Endothelial cell (in vitro differentiated cells): ENCODE data around the gene DNMT3A. TPM values are rescaled to one million over a fixed set of nuclear protein-coding genes. Genes with fewer than 3 reads are reported as not detected.
A peak's percentile ranks its signal among the peaks of the same experiment; 100 is the strongest.

Source experiments
- DNase-seq: peaks from one replicate; pipeline ENCODE4 v3.0.0; 2021; ENCODE audit warnings: low spot score
- H3K27ac Mint-ChIP-seq: one replicate; pipeline ENCODE4 v1.8.0; 2021; ENCODE audit warnings: mixed read lengths, inconsistent platforms; ENCODE audit not compliant: unreplicated experiment
- H3K27me3 Mint-ChIP-seq: one replicate; pipeline ENCODE4 v1.8.0; 2021; ENCODE audit warnings: mild to moderate bottlenecking, moderate library complexity, mixed read lengths, inconsistent platforms; ENCODE audit not compliant: unreplicated experiment
- H3K36me3 Mint-ChIP-seq: one replicate; pipeline ENCODE4 v1.8.0; 2021; ENCODE audit warnings: mild to moderate bottlenecking, low read depth, mixed read lengths, inconsistent platforms; ENCODE audit not compliant: unreplicated experiment
- H3K4me1 Mint-ChIP-seq: one replicate; pipeline ENCODE4 v1.8.0; 2021; ENCODE audit warnings: mild to moderate bottlenecking, mixed read lengths, inconsistent platforms; ENCODE audit not compliant: unreplicated experiment
- H3K4me3 Mint-ChIP-seq: one replicate; pipeline ENCODE4 v1.8.0; 2021; ENCODE audit warnings: mild to moderate bottlenecking, mixed read lengths, inconsistent platforms; ENCODE audit not compliant: unreplicated experiment
- H3K9me3 Mint-ChIP-seq: one replicate; pipeline ENCODE4 v1.8.0; 2021; ENCODE audit warnings: mixed read lengths, inconsistent platforms; ENCODE audit not compliant: unreplicated experiment
- CTCF ChIP-seq: fragments of 200-600 bp; sonication (generic); IDR thresholded peaks from one replicate; pipeline ENCODE4 v1.5.0; 2021; ENCODE audit warnings: antibody characterized with exemption; ENCODE audit not compliant: unreplicated experiment
- total RNA-seq: library from RNA; stranded (reverse); fragmentation: NEBNext Ultra II Directional; extraction: Animal tissue kit (Norgen Biotek cat#: 25700); gene quantifications from one replicate; pipeline ENCODE4 v1.2.1, GENCODE V29; 2021; ENCODE audit not compliant: unreplicated experiment

DNMT3A gene
- total RNA-seq, 1 donor from 2014 or later: 177 TPM

- H3K4me3 Mint-ChIP-seq: peak overlapping the region; percentile 96
- no peak for TF ChIP-seq CTCF
- H3K27ac Mint-ChIP-seq: peak overlapping the region; percentile 75
- H3K27me3 Mint-ChIP-seq: peaks cover 18% of the 10 kb centered on the region
- H3K36me3 Mint-ChIP-seq: peaks cover 40% of the 10 kb centered on the region
- H3K4me1 Mint-ChIP-seq: peaks cover 49% of the 10 kb centered on the region
- no peaks in the 10 kb centered on the region for H3K9me3 Mint-ChIP-seq
- DNase-seq: peak; percentile 41
Measured at GRCh38 chr2:25251422-25252273, 90.1 kb downstream of the DNMT3A start.

- peak overlapping the region; percentile 75 for H3K27ac Mint-ChIP-seq
- H3K27me3 Mint-ChIP-seq: peaks cover 16% of the 10 kb centered on the region
- peaks cover 43% of the 10 kb centered on the region for H3K4me1 Mint-ChIP-seq
Measured at GRCh38 chr2:25251071-25251421, 90.7 kb downstream of the DNMT3A start.

GRCh38 chr2:25250331-25251070 is 91.2 kb downstream of the DNMT3A start:
- no peak for DNase-seq
- Mint-ChIP-seq H3K4me3 (peak overlapping the region; percentile 96), H3K27ac (peak overlapping the region; percentile 64), H3K4me1 (peaks cover 39% of the 10 kb centered on the region), H3K9me3 (no peaks in the 10 kb centered on the region), H3K36me3 (peaks cover 42% of the 10 kb centered on the region), H3K27me3 (peaks cover 16% of the 10 kb centered on the region)
- TF ChIP-seq CTCF: no peak

More at GRCh38 chr2:25251071-25251421, 90.7 kb downstream of the DNMT3A start:
- no peak for DNase-seq
- Mint-ChIP-seq H3K9me3 (no peaks in the 10 kb centered on the region), H3K36me3 (peaks cover 41% of the 10 kb centered on the region), H3K4me3 (peak overlapping the region; percentile 96)
- TF ChIP-seq CTCF: no peak

GRCh38 chr2:25249785-25250184 is 91.9 kb downstream of the DNMT3A start:
- DNase-seq: no peak
- TF ChIP-seq CTCF: no peak
- Mint-ChIP-seq H3K36me3 (peaks cover 42% of the 10 kb centered on the region), H3K27me3 (peaks cover 15% of the 10 kb centered on the region), H3K4me3 (peak overlapping the region; percentile 96), H3K9me3 (no peaks in the 10 kb centered on the region), H3K4me1 (peaks cover 34% of the 10 kb centered on the region), H3K27ac (no peak overlapping the region)
